ENCODE data around the gene RNF14. TPM values are rescaled to one million over a fixed set of nuclear protein-coding genes. Genes with fewer than 3 reads are reported as not detected.

Gene RNF14
- total RNA-seq, 1 experiment from 2014 or later, result 20.1 TPM

DNA sequence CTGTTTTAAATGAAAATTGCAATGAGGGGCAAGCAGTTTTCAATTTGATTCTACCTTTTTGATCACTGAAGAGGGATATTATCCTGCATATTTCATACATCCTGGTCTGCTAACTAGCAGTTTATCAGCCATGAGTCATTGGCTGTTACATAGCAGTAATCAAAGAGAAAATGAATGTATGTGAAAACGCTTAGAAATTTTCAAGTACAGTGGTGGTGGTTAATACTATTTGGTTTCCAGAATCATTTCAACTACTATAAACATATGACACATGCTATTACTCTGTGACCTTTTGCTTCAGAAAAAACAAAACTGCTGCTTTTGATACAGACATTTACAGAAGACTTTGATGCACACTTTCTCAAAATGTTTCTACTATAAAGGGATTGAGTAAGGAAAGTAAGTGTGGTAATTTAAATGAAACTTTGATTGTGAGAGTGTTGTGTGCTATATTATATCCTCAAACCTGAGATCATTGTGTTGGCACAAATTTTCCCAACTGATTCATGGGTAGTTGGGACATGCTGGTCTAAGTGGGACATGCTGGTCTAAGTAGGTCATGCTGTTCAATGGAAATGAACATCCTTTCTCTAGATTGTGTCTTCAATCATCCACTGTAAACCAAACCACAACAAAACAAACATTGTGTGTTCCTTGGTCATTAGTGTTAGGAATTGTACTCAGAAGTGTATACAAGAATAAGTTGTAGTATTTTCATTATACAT lies 5.1 kb downstream of the RNF14 start:
- no peak overlapping the region for H3T11ph ChIP-seq (ENCODE audit: low read length)
- no peaks in the 10 kb centered on the region for H3K9me3 Mint-ChIP-seq
- no peak overlapping the region for H3K56ac ChIP-seq (ENCODE audit: insufficient read length, low read depth, low read length)
- H2BK12ac ChIP-seq (ENCODE audit: insufficient read length, low read depth, low read length), result no peak overlapping the region
- no peaks in the 10 kb centered on the region for H3K9me3 ChIP-seq (ENCODE audit: control insufficient read depth, low read depth, low read length)
- no peak overlapping the region for H2BK120ac ChIP-seq (ENCODE audit: low read depth, low read length, poor library complexity, severe bottlenecking)
- H4K8ac ChIP-seq (replicated peaks; ENCODE audit: insufficient read length, low read depth, low read length), result no peak overlapping the region
- H3K9ac ChIP-seq (ENCODE audit: extremely low read depth, insufficient read length, low read length), result no peak overlapping the region
- no peak overlapping the region for H4K5ac ChIP-seq (ENCODE audit: insufficient read length, low read depth, low read length)
- H4K91ac ChIP-seq (ENCODE audit: insufficient read length, low read depth, low read length), result no peak overlapping the region
- no peak overlapping the region for H2BK20ac ChIP-seq (ENCODE audit: low read depth, low read length, poor library complexity, severe bottlenecking)
- H3K27me3 Mint-ChIP-seq (ENCODE audit: low read depth), result no peaks in the 10 kb centered on the region
- H3K23me2 ChIP-seq (ENCODE audit: insufficient read length, low read depth, low read length, poor library complexity, severe bottlenecking), result peaks cover 4% of the 10 kb centered on the region
- peaks cover 3 to 32% (median 29%) of the 10 kb centered on the region in 3 experiments; a peak in 5 of 7 replicates for H3K36me3 Mint-ChIP-seq (ENCODE audit: insufficient read depth in 1 of 3, low read depth in 3 of 3)
- H3K14ac ChIP-seq (ENCODE audit: insufficient read depth, low read length), result no peak overlapping the region
- no peak overlapping the region for H3K27ac Mint-ChIP-seq
- H3K4ac ChIP-seq (ENCODE audit: low read depth, low read length), result no peak overlapping the region
- H3K79me1 ChIP-seq (ENCODE audit: insufficient read depth, low read depth, low read length, poor library complexity, severe bottlenecking), result no peaks in the 10 kb centered on the region
- H2BK15ac ChIP-seq (ENCODE audit: low read depth, low read length), result no peak overlapping the region
- DNase-seq, result no peak
- H3K27ac ChIP-seq (ENCODE audit: insufficient read length, low read depth, low read length), result no peak overlapping the region
- no peak overlapping the region for H2AK5ac ChIP-seq (ENCODE audit: insufficient read length, low read length)
- no peak overlapping the region for H3K23ac ChIP-seq (ENCODE audit: insufficient read length, low read depth, low read length)
- TF ChIP-seq, protein P1, sequence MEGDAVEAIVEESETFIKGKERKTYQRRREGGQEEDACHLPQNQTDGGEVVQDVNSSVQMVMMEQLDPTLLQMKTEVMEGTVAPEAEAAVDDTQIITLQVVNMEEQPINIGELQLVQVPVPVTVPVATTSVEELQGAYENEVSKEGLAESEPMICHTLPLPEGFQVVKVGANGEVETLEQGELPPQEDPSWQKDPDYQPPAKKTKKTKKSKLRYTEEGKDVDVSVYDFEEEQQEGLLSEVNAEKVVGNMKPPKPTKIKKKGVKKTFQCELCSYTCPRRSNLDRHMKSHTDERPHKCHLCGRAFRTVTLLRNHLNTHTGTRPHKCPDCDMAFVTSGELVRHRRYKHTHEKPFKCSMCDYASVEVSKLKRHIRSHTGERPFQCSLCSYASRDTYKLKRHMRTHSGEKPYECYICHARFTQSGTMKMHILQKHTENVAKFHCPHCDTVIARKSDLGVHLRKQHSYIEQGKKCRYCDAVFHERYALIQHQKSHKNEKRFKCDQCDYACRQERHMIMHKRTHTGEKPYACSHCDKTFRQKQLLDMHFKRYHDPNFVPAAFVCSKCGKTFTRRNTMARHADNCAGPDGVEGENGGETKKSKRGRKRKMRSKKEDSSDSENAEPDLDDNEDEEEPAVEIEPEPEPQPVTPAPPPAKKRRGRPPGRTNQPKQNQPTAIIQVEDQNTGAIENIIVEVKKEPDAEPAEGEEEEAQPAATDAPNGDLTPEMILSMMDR (conservative IDR thresholded peaks at IDR 0.05), result no peak
- no CpG with 5 or more reads among the region's 1 CpG for WGBS (ENCODE audit: extremely low coverage, insufficient read length, low lambda C conversion rate)
- H3K18ac ChIP-seq (ENCODE audit: insufficient read length, low read depth, low read length), result no peak overlapping the region
- no peak overlapping the region for H2BK5ac ChIP-seq (ENCODE audit: insufficient read length, low read length)
- no peaks in the 10 kb centered on the region for H3K27me3 ChIP-seq (ENCODE audit: insufficient read depth, low read length)
- no peaks in the 10 kb centered on the region; the same call in 1 of the 2 replicates for H3K4me1 ChIP-seq (ENCODE audit: insufficient read depth, low read length)
- H2AFZ ChIP-seq (ENCODE audit: low read length), result no peak overlapping the region
- no peak overlapping the region for H3K4me2 ChIP-seq (ENCODE audit: insufficient read depth, insufficient read length, low read length)
- H3K4me1 Mint-ChIP-seq, result peaks cover 12 to 14% of the 10 kb centered on the region in 2 experiments
- H4K20me1 ChIP-seq (ENCODE audit: control insufficient read depth, insufficient read depth, insufficient read length), result no peaks in the 10 kb centered on the region
- no peak overlapping the region for H3K4me3 Mint-ChIP-seq
- H3K79me2 ChIP-seq (ENCODE audit: insufficient read depth, low read length), result no peaks in the 10 kb centered on the region
